Measurements from ENCODE around the gene NACA.

Gene NACA

DNA sequence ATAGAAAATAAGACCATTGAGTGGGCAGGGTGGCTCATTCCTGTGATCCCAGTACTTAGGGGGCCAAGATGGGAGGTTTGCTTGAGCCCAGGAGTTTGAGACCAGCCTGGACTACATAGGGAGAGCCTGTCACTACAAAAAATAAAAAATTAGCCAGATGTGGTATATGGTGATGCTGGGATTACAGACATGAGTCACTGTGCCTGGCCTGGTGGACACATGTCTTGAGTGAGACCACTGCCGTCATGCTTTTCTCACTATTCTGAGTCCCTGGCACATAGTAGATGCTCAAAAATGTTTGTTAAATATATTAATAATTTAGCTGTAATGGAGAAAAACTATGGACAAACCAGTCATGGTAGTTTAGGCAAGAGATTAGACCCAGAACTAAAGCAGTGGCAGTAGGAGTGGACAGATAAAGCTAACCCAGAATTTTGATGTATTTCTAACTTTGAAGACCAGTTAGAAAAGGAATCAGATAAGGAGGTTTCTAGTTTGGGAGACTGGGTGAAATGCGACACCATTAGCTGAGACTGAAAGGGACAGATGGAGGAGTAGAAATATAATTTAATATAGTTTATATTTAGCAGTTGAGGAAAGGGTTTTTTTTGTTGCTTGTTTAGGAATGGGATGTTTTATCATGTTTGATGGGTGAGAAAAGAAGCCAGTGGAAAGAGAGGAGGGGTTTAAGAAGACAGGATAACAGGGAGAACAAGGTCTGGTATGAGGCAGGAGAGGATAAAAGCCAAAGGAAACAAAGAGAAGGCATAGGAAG, 29.6 kb downstream of the NACA start:
- in situ Hi-C loops (cut with MboI; ENCODE audit: low sequenced_read_pairs) = no loop called here

DNA sequence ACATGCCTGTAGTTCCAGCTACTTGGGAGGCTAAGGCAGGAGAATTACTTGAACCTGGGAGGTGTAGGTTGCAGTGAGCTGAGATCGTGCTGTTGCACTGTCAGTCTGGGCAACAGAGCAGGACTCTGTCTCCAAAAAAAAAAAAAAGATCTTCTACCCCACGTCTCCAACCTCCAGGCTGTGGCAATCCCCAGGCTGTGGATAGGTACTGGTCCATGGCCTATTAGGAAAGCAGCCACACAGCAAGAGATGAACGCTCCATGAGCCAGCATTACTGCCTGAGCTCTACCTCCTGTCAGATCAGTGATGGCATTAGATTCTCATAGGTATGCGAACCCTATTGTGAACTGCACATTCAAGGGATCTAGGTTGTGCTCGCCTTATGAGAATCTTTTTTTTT, 30.9 kb downstream of the NACA start:
- in situ Hi-C loops (cut with MboI; ENCODE audit: low sequenced_read_pairs) = no loop called here

- in situ Hi-C loops (cut with MboI; ENCODE audit: low sequenced_read_pairs) = no loop called here
Observed at GRCh38 chr12:56688846-56689109, 36.3 kb downstream of the NACA start.

GRCh38 chr12:56688129-56688845, 36.8 kb downstream of the NACA start, which contains the start of gene PTGES3:
Gene PTGES3, minus strand, starts transcription at chr12:56688284. Its CDS starts 285 bp downstream, at chr12:56687999.
- in situ Hi-C loops (cut with MboI; ENCODE audit: low sequenced_read_pairs) = no loop called here

DNA sequence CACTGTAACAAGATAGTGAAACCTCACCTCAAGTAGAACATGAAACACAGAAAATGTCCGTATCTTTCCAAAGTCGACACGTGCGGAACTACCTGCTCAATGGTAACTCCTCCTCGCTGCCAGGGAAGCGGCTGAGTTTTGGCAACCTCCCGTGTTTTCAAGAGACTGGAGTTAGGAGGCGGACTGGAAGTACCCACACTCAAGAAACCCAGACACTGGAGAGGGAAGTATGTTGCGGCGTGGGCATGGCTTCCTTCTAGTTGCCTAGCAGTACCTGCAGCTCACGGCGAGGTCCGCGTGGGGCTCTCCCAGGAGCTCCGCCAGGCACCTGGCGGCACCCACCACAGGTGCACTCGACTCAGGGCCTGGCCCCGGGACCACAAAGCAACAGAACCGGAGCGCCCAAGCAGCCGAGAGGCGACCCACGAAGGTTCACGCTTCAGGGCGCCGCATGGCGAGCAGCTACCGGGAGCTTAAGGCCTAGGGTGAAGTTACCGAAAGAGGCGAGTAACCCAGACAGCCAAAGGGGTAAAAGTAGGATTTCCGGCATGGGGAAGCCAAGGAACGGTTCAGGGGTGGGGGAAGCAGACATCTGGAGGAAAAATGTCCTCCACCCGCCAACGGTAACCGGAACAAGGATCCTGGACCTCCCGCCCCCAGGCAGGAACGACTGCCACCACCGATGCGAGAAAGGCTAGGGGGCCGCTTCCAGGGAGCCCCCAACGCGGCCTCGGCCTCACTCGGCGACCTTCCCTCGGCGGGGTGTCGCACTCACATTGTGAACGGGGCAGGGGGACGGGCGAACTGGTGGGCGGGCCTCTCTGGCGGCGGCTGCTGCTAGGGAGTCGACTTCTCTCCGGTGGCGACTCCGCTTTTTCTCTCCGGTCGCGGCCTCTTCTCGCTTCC, 37.6 kb downstream of the NACA start:
- in situ Hi-C loops (cut with MboI; ENCODE audit: low sequenced_read_pairs) = no loop called here

GRCh38 chr12:56684745-56685359, 40.2 kb downstream of the NACA start:
- in situ Hi-C loops (cut with MboI; ENCODE audit: low sequenced_read_pairs) = no loop called here

DNA sequence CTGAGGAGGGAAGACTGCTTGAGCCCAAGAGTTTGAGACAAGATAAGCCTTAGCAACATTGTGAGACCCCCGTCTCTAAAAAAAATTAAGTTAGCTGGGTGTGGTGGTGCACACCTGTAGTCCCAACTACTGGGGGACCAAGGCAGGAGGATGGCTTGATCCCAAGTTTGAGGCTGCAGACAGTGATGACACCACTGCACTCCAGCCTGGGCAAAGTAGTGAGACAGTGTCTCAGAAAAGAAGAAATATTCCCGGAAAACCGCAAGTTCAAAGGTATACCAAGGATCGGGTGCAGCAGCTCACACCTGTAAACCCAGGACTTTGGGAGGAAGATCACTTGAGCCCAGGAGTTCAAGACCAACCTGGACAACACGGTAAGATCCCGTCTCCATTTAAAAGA, 42.8 kb downstream of the NACA start:
- in situ Hi-C loops (cut with MboI; ENCODE audit: low sequenced_read_pairs) = no loop called here

- in situ Hi-C loops (cut with MboI; ENCODE audit: low sequenced_read_pairs) = no loop called here
Observed at GRCh38 chr12:56679883-56680575, 45.1 kb downstream of the NACA start.

- in situ Hi-C loops (cut with MboI; ENCODE audit: low sequenced_read_pairs) = no loop called here
Observed at GRCh38 chr12:56678852-56679251, 46.2 kb downstream of the NACA start.

- in situ Hi-C loops (cut with MboI; ENCODE audit: low sequenced_read_pairs) = no loop called here
Observed at GRCh38 chr12:56677680-56678079, 47.4 kb downstream of the NACA start.

DNA sequence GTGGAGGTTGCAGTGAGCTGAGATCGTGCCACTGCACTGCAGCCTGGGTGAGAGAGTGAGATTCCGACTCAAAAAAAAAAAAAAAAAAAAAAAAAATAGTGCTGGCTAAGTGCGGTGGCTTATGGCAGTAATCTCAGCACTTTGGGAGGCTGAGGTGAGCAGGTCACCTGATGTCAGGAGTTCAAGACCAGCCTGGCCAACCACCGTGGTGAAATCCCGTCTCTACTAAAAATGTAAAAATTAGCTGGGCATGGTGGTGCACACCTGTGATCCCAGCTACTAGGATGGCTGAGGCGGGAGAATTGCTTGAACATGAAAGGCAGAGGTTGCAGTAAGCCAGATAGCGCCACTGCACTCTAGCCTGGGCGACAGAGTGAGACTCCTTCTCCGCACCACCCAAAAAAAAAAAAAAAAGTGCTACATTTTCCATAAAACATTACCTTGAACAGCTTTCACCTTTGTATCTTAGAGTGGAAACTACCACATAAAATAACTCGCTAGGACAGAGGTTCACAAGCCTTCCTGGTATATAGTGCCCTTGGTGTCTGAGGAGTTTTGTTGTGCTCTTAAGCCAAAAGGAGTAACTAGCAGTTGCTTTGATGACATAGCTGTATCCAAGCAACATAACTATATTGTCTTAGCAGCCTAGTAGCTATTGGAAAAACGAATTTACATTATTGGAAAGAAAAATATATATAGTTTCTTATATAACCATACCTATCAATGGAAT, 48.1 kb downstream of the NACA start:
- in situ Hi-C loops (cut with MboI; ENCODE audit: low sequenced_read_pairs) = no loop called here

DNA sequence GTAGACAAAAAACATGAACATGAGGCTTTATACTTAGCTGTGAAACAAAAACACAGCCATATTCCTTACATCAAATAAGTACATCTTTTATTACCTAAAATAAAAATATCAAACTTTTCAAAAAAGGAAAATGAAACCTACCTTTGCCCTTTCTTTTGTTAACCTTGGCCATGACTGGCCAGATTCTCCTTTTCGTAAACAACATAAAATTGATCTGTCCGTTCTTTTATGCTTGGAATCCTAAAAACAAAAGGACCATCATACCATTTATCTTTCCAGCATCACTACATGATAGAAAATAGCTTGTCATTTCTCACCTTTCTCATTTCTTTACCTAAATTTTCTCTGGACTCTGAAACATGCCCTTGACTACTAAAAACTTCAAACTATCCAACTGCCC, 53.5 kb downstream of the NACA start:
- in situ Hi-C loops (cut with MboI; ENCODE audit: low sequenced_read_pairs) = no loop called here

DNA sequence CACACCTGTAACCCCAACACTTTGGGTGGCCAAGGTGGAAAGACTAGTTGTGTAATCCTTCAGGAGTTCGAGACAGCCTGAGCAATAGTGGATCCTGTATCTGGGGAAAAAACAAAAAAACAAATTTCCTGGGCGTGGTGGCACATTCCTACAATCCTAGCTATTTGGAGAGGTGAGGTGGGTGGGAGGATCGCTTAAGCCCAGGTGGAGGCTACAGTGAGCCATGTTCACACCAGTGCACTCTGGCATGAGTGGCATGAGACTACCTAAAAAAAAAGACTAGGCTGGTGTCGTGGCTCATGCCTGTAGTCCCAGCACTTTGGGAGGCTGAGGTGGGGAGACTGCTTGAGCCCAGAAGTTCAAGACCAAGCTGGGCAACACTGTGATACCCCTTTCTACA, 54.3 kb downstream of the NACA start:
- in situ Hi-C loops (cut with MboI; ENCODE audit: low sequenced_read_pairs) = no loop called here

- in situ Hi-C loops (cut with MboI; ENCODE audit: low sequenced_read_pairs) = no loop called here
Observed at GRCh38 chr12:56668197-56668457, 57.0 kb downstream of the NACA start.

All from HL-60/S4 (cell line).